Calu3 (cell line): ENCODE results near the gene HIGD1B. TPM values are rescaled to one million over a fixed set of nuclear protein-coding genes. Genes with fewer than 3 reads are reported as not detected.
A peak's percentile ranks its signal among the peaks of the same experiment; 100 is the strongest.

Experiments
- BruUV-seq: library from RNA; stranded (reverse); fragments of 400-500 nt; replicated peaks from 2 replicates; lab custom pipeline; 2021; lab: Mats Ljungman, UMichigan
- CTCF ChIA-PET: fragments of 300-600 bp; sonication (Branson Sonifier 250); formaldehyde crosslinking; loops from one replicate; lab custom pipeline; 2022; ENCODE audit warnings: antibody characterized with exemption; lab: Charles Lee
- DNase-seq: peaks from one replicate; pipeline ENCODE4 v3.0.0; 2022
- H3K27ac Mint-ChIP-seq: one replicate; pipeline ENCODE4 v1.8.0; 2022; ENCODE audit warnings: mixed read lengths; ENCODE audit not compliant: unreplicated experiment
- H3K27me3 Mint-ChIP-seq: one replicate; pipeline ENCODE4 v1.8.0; 2022; ENCODE audit warnings: mixed read lengths; ENCODE audit not compliant: unreplicated experiment
- H3K36me3 Mint-ChIP-seq: one replicate; pipeline ENCODE4 v1.8.0; 2022; ENCODE audit warnings: mild to moderate bottlenecking, moderate library complexity, mixed read lengths; ENCODE audit not compliant: insufficient read depth, unreplicated experiment
- H3K4me1 Mint-ChIP-seq: one replicate; pipeline ENCODE4 v1.8.0; 2022; ENCODE audit warnings: mild to moderate bottlenecking, low read depth, mixed read lengths; ENCODE audit not compliant: unreplicated experiment
- H3K4me3 Mint-ChIP-seq: one replicate; pipeline ENCODE4 v1.8.0; 2022; ENCODE audit warnings: mild to moderate bottlenecking, low read depth, moderate library complexity, mixed read lengths; ENCODE audit not compliant: unreplicated experiment
- H3K9me3 Mint-ChIP-seq: one replicate; pipeline ENCODE4 v1.8.0; 2022; ENCODE audit warnings: low read depth, mixed read lengths; ENCODE audit not compliant: unreplicated experiment
- intact Hi-C: fragments of 100-400 bp; cut with micrococcal nuclease; formaldehyde crosslinking; loops from one replicate; pipeline ENCODE4 v1.10.0; 2022; ENCODE audit not compliant: unreplicated experiment
- total RNA-seq: library from RNA; stranded (reverse); gene quantifications from 2 replicates; pipeline ENCODE4 v1.2.3, GENCODE V29; 2022
- TF ChIP-seq, protein P1 (sequence below): fragments of 200-600 bp; IDR thresholded peaks from one replicate; pipeline ENCODE4 v1.8.0; 2022; ENCODE audit warnings: antibody characterized with exemption; ENCODE audit not compliant: unreplicated experiment

Gene HIGD1B
- total RNA-seq, 1 experiment from 2014 or later: not detected

DNA sequence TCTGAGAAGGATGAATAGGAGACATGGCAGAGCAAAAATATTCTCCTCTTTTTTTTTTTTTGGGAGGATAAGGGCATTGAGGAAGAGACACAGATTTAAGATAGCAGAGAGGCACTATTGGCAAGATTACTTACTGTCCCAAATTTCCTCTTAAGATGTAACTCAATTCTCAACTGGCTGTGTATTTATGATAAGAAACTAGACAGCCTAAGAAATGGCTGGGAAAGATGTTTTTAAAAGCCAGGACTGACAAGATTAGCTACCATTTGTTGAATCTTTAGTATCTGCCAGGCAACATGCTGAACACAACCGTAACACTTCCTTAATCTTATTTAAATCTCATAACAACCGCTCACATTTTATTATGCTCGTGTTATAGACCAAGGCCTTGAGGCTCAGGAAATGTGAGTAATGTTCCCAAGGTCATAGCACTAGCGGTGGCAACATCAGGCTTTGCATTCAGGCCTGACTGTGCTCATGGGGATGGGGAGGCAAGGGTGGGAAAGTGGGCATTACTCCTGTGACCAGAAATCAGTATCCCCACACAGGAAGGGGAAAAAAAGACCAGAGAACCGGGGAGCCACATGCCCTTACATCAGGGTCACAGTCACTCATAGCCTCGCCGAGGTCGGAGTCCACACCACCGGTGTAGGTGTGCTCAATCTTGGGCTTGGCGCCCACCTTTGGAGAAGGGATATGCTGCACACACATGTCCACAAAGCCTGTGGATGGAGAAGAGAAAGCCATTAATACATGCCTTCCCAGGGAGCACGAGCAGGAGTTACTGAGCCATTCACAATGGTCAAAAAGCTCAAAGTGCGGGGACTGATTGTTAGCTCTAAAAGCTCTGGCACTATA is 15.6 kb downstream of the HIGD1B start:
- DNase-seq: no peak
- Mint-ChIP-seq H3K27me3 (no peaks in the 10 kb centered on the region), H3K4me1 (no peaks in the 10 kb centered on the region), H3K27ac (no peak overlapping the region), H3K9me3 (no peaks in the 10 kb centered on the region), H3K36me3 (peaks cover 64% of the 10 kb centered on the region), H3K4me3 (no peak overlapping the region)
- no TSS peak for BruUV-seq
- CTCF ChIA-PET: interaction anchor here (2.6 to 7.5 kb wide), 2 partner anchors 84 to 88 kb away, joined by 15 to 65 read pairs; no protein-coding TSS in a partner anchor
- intact Hi-C loops: no loop called here
- TF ChIP-seq, protein P1, sequence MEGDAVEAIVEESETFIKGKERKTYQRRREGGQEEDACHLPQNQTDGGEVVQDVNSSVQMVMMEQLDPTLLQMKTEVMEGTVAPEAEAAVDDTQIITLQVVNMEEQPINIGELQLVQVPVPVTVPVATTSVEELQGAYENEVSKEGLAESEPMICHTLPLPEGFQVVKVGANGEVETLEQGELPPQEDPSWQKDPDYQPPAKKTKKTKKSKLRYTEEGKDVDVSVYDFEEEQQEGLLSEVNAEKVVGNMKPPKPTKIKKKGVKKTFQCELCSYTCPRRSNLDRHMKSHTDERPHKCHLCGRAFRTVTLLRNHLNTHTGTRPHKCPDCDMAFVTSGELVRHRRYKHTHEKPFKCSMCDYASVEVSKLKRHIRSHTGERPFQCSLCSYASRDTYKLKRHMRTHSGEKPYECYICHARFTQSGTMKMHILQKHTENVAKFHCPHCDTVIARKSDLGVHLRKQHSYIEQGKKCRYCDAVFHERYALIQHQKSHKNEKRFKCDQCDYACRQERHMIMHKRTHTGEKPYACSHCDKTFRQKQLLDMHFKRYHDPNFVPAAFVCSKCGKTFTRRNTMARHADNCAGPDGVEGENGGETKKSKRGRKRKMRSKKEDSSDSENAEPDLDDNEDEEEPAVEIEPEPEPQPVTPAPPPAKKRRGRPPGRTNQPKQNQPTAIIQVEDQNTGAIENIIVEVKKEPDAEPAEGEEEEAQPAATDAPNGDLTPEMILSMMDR: no peak

DNA sequence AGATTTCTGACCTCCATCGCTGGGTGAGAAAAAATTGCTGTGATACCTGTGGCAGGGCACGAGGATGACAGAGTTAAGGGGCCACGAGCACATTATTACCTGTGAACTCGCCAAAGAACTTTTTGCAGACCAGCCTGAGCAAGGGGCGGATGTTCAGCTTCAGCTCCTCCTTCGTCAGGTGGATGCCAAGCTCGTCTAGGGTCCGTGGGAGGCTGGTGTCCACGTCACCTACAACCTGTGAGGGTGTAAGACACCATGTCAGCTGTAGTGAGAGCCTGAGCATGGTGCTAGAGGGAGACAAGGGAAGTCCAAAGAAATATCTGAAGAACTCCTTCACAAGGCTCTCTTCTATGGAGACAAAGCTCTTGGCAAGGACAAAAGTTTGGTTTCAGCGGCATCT is 17.1 kb downstream of the HIGD1B start:
- Mint-ChIP-seq H3K27me3 (no peaks in the 10 kb centered on the region), H3K27ac (no peak overlapping the region), H3K36me3 (peaks cover 64% of the 10 kb centered on the region), H3K4me1 (no peaks in the 10 kb centered on the region), H3K4me3 (no peak overlapping the region), H3K9me3 (no peaks in the 10 kb centered on the region)
- DNase-seq: no peak
- CTCF ChIA-PET: interaction anchor here (0.6 to 7.5 kb wide), 3 partner anchors 86 to 183 kb away, joined by 3 to 65 read pairs (median 15); no protein-coding TSS in a partner anchor
- intact Hi-C loops: loop anchor here (1.0 to 5.0 kb wide), 3 partner anchors 38 to 90 kb away; no protein-coding TSS in a partner anchor
- TF ChIP-seq, protein P1: no peak
- BruUV-seq: no TSS peak

DNA sequence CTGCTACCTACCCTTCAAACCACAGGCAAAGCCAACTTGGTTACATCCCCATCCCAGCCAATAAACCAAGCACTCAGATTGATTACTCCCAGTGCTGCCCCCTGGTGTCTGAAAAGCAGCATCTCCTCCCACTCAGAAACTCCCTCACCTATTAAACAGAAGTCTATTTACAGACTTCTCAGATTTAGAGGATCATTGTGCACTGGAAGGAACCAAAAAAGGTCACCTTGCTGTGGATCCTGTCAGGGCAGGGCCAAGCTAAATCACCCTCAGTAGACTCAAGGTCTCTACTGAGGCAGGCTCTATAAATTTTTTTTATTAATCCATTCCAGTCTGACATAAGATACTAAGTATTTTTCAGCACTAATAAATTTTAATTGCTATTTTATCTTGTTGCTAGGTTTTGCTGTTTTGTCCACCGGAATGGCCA is 17.6 kb downstream of the HIGD1B start:
- Mint-ChIP-seq H3K9me3 (no peaks in the 10 kb centered on the region), H3K4me3 (no peak overlapping the region), H3K27me3 (no peaks in the 10 kb centered on the region), H3K36me3 (peaks cover 67% of the 10 kb centered on the region), H3K4me1 (no peaks in the 10 kb centered on the region), H3K27ac (no peak overlapping the region)
- peak; percentile 87 for DNase-seq
- intact Hi-C loops: loop anchor here (1.0 to 5.0 kb wide), 3 partner anchors 38 to 90 kb away; no protein-coding TSS in a partner anchor
- BruUV-seq: no TSS peak
- TF ChIP-seq, protein P1: peak; percentile 91
- CTCF ChIA-PET: interaction anchor here (0.6 to 7.5 kb wide), 3 partner anchors 86 to 183 kb away, joined by 3 to 65 read pairs (median 15); no protein-coding TSS in a partner anchor

DNA sequence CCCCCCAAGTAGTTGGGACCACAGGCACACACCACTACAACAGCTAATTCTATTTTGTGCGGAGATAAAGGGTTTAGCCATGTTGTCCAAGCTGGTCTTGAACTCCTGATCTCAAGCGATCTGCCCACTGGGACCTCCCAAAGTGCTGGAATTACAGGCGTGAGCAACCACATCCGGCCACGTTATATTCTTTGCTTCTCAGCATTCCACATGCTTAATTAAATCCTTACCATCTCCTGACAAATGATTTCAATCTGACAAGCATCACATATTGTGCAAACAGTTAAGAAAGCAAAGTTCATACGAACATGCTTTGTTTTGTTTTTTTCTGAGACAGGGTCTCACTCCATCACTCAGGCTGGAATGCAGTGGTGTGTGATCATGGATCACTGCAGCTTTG is 18.2 kb downstream of the HIGD1B start:
- Mint-ChIP-seq H3K4me3 (no peak overlapping the region), H3K27ac (no peak overlapping the region), H3K36me3 (peaks cover 61% of the 10 kb centered on the region), H3K27me3 (no peaks in the 10 kb centered on the region), H3K9me3 (no peaks in the 10 kb centered on the region), H3K4me1 (no peaks in the 10 kb centered on the region)
- intact Hi-C loops: loop anchor here (1.0 to 5.0 kb wide), 3 partner anchors 39 to 91 kb away; no protein-coding TSS in a partner anchor
- TF ChIP-seq, protein P1: no peak
- no peak for DNase-seq
- BruUV-seq: no TSS peak
- CTCF ChIA-PET: interaction anchor here (7.5 kb wide), 1 partner anchor 87 kb away, joined by 65 read pairs; no protein-coding TSS in a partner anchor
